ENCODE measurements around the gene ELAVL1. TPM values are rescaled to one million over a fixed set of nuclear protein-coding genes. Genes with fewer than 3 reads are reported as not detected.

The ELAVL1 gene
- total RNA-seq, 1 donor from 2014 or later: 124 TPM

GRCh38 chr19:8045872-8046568, 40.6 kb upstream of the ELAVL1 start:
- H3K9me3 Mint-ChIP-seq: no peaks in the 10 kb centered on the region
- TF ChIP-seq, protein P1, sequence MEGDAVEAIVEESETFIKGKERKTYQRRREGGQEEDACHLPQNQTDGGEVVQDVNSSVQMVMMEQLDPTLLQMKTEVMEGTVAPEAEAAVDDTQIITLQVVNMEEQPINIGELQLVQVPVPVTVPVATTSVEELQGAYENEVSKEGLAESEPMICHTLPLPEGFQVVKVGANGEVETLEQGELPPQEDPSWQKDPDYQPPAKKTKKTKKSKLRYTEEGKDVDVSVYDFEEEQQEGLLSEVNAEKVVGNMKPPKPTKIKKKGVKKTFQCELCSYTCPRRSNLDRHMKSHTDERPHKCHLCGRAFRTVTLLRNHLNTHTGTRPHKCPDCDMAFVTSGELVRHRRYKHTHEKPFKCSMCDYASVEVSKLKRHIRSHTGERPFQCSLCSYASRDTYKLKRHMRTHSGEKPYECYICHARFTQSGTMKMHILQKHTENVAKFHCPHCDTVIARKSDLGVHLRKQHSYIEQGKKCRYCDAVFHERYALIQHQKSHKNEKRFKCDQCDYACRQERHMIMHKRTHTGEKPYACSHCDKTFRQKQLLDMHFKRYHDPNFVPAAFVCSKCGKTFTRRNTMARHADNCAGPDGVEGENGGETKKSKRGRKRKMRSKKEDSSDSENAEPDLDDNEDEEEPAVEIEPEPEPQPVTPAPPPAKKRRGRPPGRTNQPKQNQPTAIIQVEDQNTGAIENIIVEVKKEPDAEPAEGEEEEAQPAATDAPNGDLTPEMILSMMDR (conservative IDR thresholded peaks at IDR 0.05): no peak
- peaks cover 7% of the 10 kb centered on the region for H3K27me3 Mint-ChIP-seq
- no peak for DNase-seq (ENCODE audit: extremely low spot score, unreplicated experiment)
- H3K4me1 Mint-ChIP-seq (ENCODE audit: unreplicated experiment): peaks cover 4% of the 10 kb centered on the region
- no peak overlapping the region for H3K27ac Mint-ChIP-seq
- no peaks in the 10 kb centered on the region for H3K36me3 Mint-ChIP-seq
- no peak overlapping the region for H3K4me3 Mint-ChIP-seq

- H3K36me3 Mint-ChIP-seq: no peaks in the 10 kb centered on the region
Observed at GRCh38 chr19:8044018-8044417, 38.6 kb upstream of the ELAVL1 start.

GRCh38 chr19:8042900-8043299, 37.5 kb upstream of the ELAVL1 start:
- H3K27me3 Mint-ChIP-seq: peaks cover 7% of the 10 kb centered on the region
- TF ChIP-seq, protein P1 (conservative IDR thresholded peaks at IDR 0.05): no peak
- no peak for DNase-seq (ENCODE audit: extremely low spot score, unreplicated experiment)
- H3K4me3 Mint-ChIP-seq: no peak overlapping the region
- H3K27ac Mint-ChIP-seq: no peak overlapping the region
- H3K9me3 Mint-ChIP-seq: no peaks in the 10 kb centered on the region
- H3K4me1 Mint-ChIP-seq (ENCODE audit: unreplicated experiment): peaks cover 4% of the 10 kb centered on the region
- H3K36me3 Mint-ChIP-seq: no peaks in the 10 kb centered on the region

More at GRCh38 chr19:8044018-8044417, 38.6 kb upstream of the ELAVL1 start:
- H3K27me3 Mint-ChIP-seq: peaks cover 7% of the 10 kb centered on the region
- H3K27ac Mint-ChIP-seq: no peak overlapping the region
- TF ChIP-seq, protein P1 (conservative IDR thresholded peaks at IDR 0.05): no peak
- H3K9me3 Mint-ChIP-seq: no peaks in the 10 kb centered on the region
- peaks cover 4% of the 10 kb centered on the region for H3K4me1 Mint-ChIP-seq (ENCODE audit: unreplicated experiment)
- no peak for DNase-seq (ENCODE audit: extremely low spot score, unreplicated experiment)
- H3K4me3 Mint-ChIP-seq: no peak overlapping the region

GRCh38 chr19:8041531-8041931, 36.1 kb upstream of the ELAVL1 start:
- no peak overlapping the region for H3K27ac Mint-ChIP-seq
- H3K9me3 Mint-ChIP-seq: no peaks in the 10 kb centered on the region
- H3K4me3 Mint-ChIP-seq: no peak overlapping the region
- H3K36me3 Mint-ChIP-seq: no peaks in the 10 kb centered on the region
- peaks cover 8% of the 10 kb centered on the region for H3K27me3 Mint-ChIP-seq
- H3K4me1 Mint-ChIP-seq (ENCODE audit: unreplicated experiment): peaks cover 1% of the 10 kb centered on the region
- no peak for DNase-seq (ENCODE audit: extremely low spot score, unreplicated experiment)
- TF ChIP-seq, protein P1 (conservative IDR thresholded peaks at IDR 0.05): no peak

- TF ChIP-seq, protein P1 (conservative IDR thresholded peaks at IDR 0.05): no peak
- Mint-ChIP-seq H3K4me1 (ENCODE audit: unreplicated experiment) (peaks cover 8% of the 10 kb centered on the region), H3K27ac (no peak overlapping the region), H3K4me3 (no peak overlapping the region), H3K9me3 (no peaks in the 10 kb centered on the region), H3K36me3 (no peaks in the 10 kb centered on the region), H3K27me3 (peaks cover 8% of the 10 kb centered on the region)
- no peak for DNase-seq (ENCODE audit: extremely low spot score, unreplicated experiment)
Observed at GRCh38 chr19:8039231-8039630, 33.8 kb upstream of the ELAVL1 start.
